Hindlimb muscle (tissue), 1 donor: ENCODE measurements around the gene OSBPL3. TPM values are rescaled to one million over a fixed set of nuclear protein-coding genes. Genes with fewer than 3 reads are reported as not detected.

Source experiments
- DNase-seq: peaks from one replicate; pipeline ENCODE4 v3.0.0-alpha.2; 2013
- polyA plus RNA-seq: library from polyadenylated mRNA; unstranded; fragments of 120-200 nt; gene quantifications from one replicate; pipeline ENCODE4 v1.2.1, GENCODE V29; 2013; ENCODE audit not compliant: insufficient read length

Gene OSBPL3
- polyA plus RNA-seq, 1 donor, result 3.1 TPM

GRCh38 chr7:24756545-24757352 is 223.2 kb downstream of the OSBPL3 start:
- DNase-seq, result peak; percentile 43

- DNase-seq, result no peak
Measured at GRCh38 chr7:24755541-24756407, 224.2 kb downstream of the OSBPL3 start.

GRCh38 chr7:24754906-24755506 is 225.0 kb downstream of the OSBPL3 start:
- no peak for DNase-seq

GRCh38 chr7:24752073-24752800 is 227.7 kb downstream of the OSBPL3 start:
- DNase-seq, result no peak

GRCh38 chr7:24751484-24751883 is 228.5 kb downstream of the OSBPL3 start:
- no peak for DNase-seq

GRCh38 chr7:24750441-24751055 is 229.4 kb downstream of the OSBPL3 start:
- no peak for DNase-seq

- no peak for DNase-seq
Measured at GRCh38 chr7:24748521-24748920, 231.5 kb downstream of the OSBPL3 start.

Other genes with a start within 250 kb of the OSBPL3 start
- gene GSDME, start 222.7 kb downstream of the OSBPL3 start, polyA plus RNA-seq, result 8.0 TPM
- 115 TPM for gene CYCS, start 145.1 kb upstream of the OSBPL3 start, polyA plus RNA-seq
- gene NPVF, start 248.3 kb upstream of the OSBPL3 start, polyA plus RNA-seq, result not detected